GM23338 (cell line): Measurements from ENCODE around the gene MTREX. TPM values are rescaled to one million over a fixed set of nuclear protein-coding genes. Genes with fewer than 3 reads are reported as not detected.

Experiments
- ATAC-seq: fragments of 200-7000 bp; cut with Tn5 transposase; 3 replicates; pipeline ENCODE4 v1.9.1; 2020
- DNase-seq: peaks from one replicate; pipeline ENCODE4 v3.0.0-alpha.2; 2015; ENCODE audit warnings: low spot score
- H2AFZ ChIP-seq: fragments of 200-600 bp; sonication (generic); 2 replicates; pipeline ENCODE4 v1.8.0; 2016; ENCODE audit warnings: antibody characterized with exemption, mild to moderate bottlenecking, moderate library complexity
- H3F3A ChIP-seq: fragments of 200-600 bp; sonication (generic); replicated peaks from 2 replicates; pipeline ENCODE4 v1.8.0; 2017; ENCODE audit warnings: antibody characterized with exemption, mixed run types, low read depth
- H3K27ac ChIP-seq: fragments of 200-600 bp; sonication (generic); 2 replicates; pipeline ENCODE4 v1.6.1; 2016; ENCODE audit warnings: low read depth
- H3K27me3 ChIP-seq: fragments of 200-600 bp; sonication (generic); 2 replicates; pipeline ENCODE4 v1.8.0; 2016; ENCODE audit warnings: mild to moderate bottlenecking, mixed run types, moderate library complexity; ENCODE audit not compliant: insufficient read depth
- H3K36me3 ChIP-seq: fragments of 200-600 bp; sonication (generic); 2 replicates; pipeline ENCODE4 v1.8.0; 2016; ENCODE audit warnings: mild to moderate bottlenecking; ENCODE audit not compliant: insufficient read depth
- H3K4me1 ChIP-seq: fragments of 200-600 bp; sonication (generic); 2 replicates; pipeline ENCODE4 v1.8.0; 2016; ENCODE audit warnings: mild to moderate bottlenecking, moderate library complexity; ENCODE audit not compliant: insufficient read depth
- H3K4me2 ChIP-seq: fragments of 200-600 bp; sonication (generic); 2 replicates; pipeline ENCODE4 v1.7.1; 2017; ENCODE audit warnings: mixed run types
- H3K4me3 ChIP-seq: fragments of 200-600 bp; sonication (generic); 2 replicates; pipeline ENCODE4 v1.6.1; 2016; ENCODE audit warnings: mixed run types
- H3K79me2 ChIP-seq: fragments of 200-600 bp; sonication (generic); replicated peaks from 2 replicates; pipeline ENCODE4 v1.8.0; 2017; ENCODE audit warnings: mild to moderate bottlenecking; ENCODE audit not compliant: insufficient read depth
- H3K9me2 ChIP-seq: fragments of 200-600 bp; sonication (generic); 2 replicates; pipeline ENCODE4 v1.8.0; 2017; ENCODE audit not compliant: insufficient read depth
- H4K20me1 ChIP-seq: fragments of 200-600 bp; sonication (generic); replicated peaks from 2 replicates; pipeline ENCODE4 v1.8.0; 2017; ENCODE audit warnings: mild to moderate bottlenecking; ENCODE audit not compliant: insufficient read depth
- H3K27ac Mint-ChIP-seq: 2 replicates; pipeline ENCODE4 v1.8.0; 2020; ENCODE audit warnings: inconsistent platforms, mild to moderate bottlenecking, moderate library complexity, mixed read lengths
- H3K27me3 Mint-ChIP-seq: 3 replicates; pipeline ENCODE4 v1.8.0; 2022; ENCODE audit warnings: low read depth, mild to moderate bottlenecking, moderate library complexity, mixed read lengths, inconsistent platforms; ENCODE audit not compliant: insufficient read depth, poor library complexity
- H3K36me3 Mint-ChIP-seq: 3 replicates; pipeline ENCODE4 v1.8.0; 2021; ENCODE audit warnings: low read depth, mild to moderate bottlenecking, inconsistent platforms, moderate library complexity, mixed read lengths
- H3K4me1 Mint-ChIP-seq: 3 replicates; pipeline ENCODE4 v1.8.0; 2020; ENCODE audit warnings: mild to moderate bottlenecking, inconsistent platforms, mixed read lengths
- H3K4me3 Mint-ChIP-seq: 3 replicates; pipeline ENCODE4 v1.8.0; 2021; ENCODE audit warnings: moderate library complexity, mild to moderate bottlenecking, inconsistent platforms, mixed read lengths
- H3K9me3 Mint-ChIP-seq: 3 replicates; pipeline ENCODE4 v1.8.0; 2020; ENCODE audit warnings: moderate library complexity, mild to moderate bottlenecking, inconsistent platforms, mixed read lengths
- CREB1 ChIP-seq: fragments of 250-450 bp; sonication (Bioruptor Pico); IDR thresholded peaks from 2 replicates; pipeline ENCODE4 v1.5.0; 2020; ENCODE audit warnings: low read depth, mild to moderate bottlenecking, moderate library complexity
- EZH2 ChIP-seq: fragments of 200-600 bp; sonication (generic); IDR thresholded peaks from one replicate; pipeline ENCODE4 v1.8.0; 2017; ENCODE audit warnings: antibody characterized with exemption, mild to moderate bottlenecking, low read depth; ENCODE audit not compliant: unreplicated experiment
- STAT1 ChIP-seq: IDR thresholded peaks from one replicate; pipeline ENCODE4 v1.6.1; 2016; ENCODE audit warnings: antibody characterized with exemption; ENCODE audit not compliant: unreplicated experiment
- ZNF331 ChIP-seq: fragments of 250-450 bp; sonication (Bioruptor Pico); IDR thresholded peaks from 2 replicates; pipeline ENCODE4 v1.5.0; 2020; ENCODE audit warnings: low read depth, mild to moderate bottlenecking, moderate library complexity
- polyA plus RNA-seq: library from polyadenylated mRNA; unstranded; fragments of >200 nt; fragmentation: Nextera tagmentation; extraction: Ambion mirVana; gene quantifications from 2 replicates; pipeline ENCODE4 v1.2.1, GENCODE V29; 2016
- total RNA-seq: library from RNA; depleted of rRNA; stranded (reverse); fragments of >200 nt; shearing (Covaris generic); gene quantifications from 2 replicates; pipeline ENCODE4 v1.2.3, GENCODE V29; 2014
- TF ChIP-seq, protein P1 (sequence below): IDR thresholded peaks from one replicate; pipeline ENCODE4 v1.6.1; 2018; ENCODE audit warnings: antibody characterized with exemption; ENCODE audit not compliant: unreplicated experiment
- TF ChIP-seq, protein P2 (sequence below): fragments of 250-450 bp; sonication (Bioruptor Pico); IDR thresholded peaks from 2 replicates; pipeline ENCODE4 v1.5.0; 2020; ENCODE audit warnings: mild to moderate bottlenecking, moderate library complexity
- TF ChIP-seq, protein P3 (sequence below), 2 experiments: fragments of 200-600 bp in 1 of 2; sonication (generic) in 1 of 2; conservative IDR thresholded peaks; 2 replicates each; pipeline versions ENCODE4 v1.5.1 to v1.6.1; 2016 to 2017; ENCODE audit warnings: antibody characterized with exemption in 2 of 2, low read depth in 2 of 2, mild to moderate bottlenecking in 2 of 2, moderate library complexity in 1 of 2

The MTREX gene
- total and polyA plus RNA-seq, 2 experiments from 2014 or later = 47.5 to 94.9 TPM

GRCh38 chr5:55407059-55407684 lies 99.4 kb downstream of the MTREX start:
- Mint-ChIP-seq H3K9me3 (no peaks in the 10 kb centered on the region), H3K36me3 (peaks cover 38% of the 10 kb centered on the region), H3K27ac (no peak overlapping the region)

DNA sequence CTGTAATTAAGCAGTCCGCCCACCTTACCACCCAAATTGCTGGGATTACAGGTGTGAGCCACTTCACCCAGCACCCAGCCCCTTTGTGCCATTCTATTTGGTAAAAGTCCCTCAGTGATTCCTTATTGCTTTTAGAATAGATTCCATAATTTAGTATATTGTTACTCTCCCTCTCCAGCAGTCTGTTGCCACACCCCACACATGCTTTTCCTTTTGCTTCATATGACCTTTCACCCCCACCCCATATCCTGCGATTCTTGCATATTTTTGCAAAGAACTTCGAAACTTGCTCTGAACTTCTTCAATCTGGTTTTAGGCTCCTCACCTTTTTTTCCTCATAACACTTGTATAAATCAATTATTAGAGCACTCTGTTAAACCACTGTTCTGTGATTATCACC lies 100.2 kb downstream of the MTREX start:
- TF ChIP-seq, protein P1, sequence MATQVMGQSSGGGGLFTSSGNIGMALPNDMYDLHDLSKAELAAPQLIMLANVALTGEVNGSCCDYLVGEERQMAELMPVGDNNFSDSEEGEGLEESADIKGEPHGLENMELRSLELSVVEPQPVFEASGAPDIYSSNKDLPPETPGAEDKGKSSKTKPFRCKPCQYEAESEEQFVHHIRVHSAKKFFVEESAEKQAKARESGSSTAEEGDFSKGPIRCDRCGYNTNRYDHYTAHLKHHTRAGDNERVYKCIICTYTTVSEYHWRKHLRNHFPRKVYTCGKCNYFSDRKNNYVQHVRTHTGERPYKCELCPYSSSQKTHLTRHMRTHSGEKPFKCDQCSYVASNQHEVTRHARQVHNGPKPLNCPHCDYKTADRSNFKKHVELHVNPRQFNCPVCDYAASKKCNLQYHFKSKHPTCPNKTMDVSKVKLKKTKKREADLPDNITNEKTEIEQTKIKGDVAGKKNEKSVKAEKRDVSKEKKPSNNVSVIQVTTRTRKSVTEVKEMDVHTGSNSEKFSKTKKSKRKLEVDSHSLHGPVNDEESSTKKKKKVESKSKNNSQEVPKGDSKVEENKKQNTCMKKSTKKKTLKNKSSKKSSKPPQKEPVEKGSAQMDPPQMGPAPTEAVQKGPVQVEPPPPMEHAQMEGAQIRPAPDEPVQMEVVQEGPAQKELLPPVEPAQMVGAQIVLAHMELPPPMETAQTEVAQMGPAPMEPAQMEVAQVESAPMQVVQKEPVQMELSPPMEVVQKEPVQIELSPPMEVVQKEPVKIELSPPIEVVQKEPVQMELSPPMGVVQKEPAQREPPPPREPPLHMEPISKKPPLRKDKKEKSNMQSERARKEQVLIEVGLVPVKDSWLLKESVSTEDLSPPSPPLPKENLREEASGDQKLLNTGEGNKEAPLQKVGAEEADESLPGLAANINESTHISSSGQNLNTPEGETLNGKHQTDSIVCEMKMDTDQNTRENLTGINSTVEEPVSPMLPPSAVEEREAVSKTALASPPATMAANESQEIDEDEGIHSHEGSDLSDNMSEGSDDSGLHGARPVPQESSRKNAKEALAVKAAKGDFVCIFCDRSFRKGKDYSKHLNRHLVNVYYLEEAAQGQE = no peak
- TF ChIP-seq ZNF331 (CRISPR knock-in tag) (no peak), CREB1 (CRISPR knock-in tag) (no peak), EZH2 (no peak)
- TF ChIP-seq, protein P2, sequence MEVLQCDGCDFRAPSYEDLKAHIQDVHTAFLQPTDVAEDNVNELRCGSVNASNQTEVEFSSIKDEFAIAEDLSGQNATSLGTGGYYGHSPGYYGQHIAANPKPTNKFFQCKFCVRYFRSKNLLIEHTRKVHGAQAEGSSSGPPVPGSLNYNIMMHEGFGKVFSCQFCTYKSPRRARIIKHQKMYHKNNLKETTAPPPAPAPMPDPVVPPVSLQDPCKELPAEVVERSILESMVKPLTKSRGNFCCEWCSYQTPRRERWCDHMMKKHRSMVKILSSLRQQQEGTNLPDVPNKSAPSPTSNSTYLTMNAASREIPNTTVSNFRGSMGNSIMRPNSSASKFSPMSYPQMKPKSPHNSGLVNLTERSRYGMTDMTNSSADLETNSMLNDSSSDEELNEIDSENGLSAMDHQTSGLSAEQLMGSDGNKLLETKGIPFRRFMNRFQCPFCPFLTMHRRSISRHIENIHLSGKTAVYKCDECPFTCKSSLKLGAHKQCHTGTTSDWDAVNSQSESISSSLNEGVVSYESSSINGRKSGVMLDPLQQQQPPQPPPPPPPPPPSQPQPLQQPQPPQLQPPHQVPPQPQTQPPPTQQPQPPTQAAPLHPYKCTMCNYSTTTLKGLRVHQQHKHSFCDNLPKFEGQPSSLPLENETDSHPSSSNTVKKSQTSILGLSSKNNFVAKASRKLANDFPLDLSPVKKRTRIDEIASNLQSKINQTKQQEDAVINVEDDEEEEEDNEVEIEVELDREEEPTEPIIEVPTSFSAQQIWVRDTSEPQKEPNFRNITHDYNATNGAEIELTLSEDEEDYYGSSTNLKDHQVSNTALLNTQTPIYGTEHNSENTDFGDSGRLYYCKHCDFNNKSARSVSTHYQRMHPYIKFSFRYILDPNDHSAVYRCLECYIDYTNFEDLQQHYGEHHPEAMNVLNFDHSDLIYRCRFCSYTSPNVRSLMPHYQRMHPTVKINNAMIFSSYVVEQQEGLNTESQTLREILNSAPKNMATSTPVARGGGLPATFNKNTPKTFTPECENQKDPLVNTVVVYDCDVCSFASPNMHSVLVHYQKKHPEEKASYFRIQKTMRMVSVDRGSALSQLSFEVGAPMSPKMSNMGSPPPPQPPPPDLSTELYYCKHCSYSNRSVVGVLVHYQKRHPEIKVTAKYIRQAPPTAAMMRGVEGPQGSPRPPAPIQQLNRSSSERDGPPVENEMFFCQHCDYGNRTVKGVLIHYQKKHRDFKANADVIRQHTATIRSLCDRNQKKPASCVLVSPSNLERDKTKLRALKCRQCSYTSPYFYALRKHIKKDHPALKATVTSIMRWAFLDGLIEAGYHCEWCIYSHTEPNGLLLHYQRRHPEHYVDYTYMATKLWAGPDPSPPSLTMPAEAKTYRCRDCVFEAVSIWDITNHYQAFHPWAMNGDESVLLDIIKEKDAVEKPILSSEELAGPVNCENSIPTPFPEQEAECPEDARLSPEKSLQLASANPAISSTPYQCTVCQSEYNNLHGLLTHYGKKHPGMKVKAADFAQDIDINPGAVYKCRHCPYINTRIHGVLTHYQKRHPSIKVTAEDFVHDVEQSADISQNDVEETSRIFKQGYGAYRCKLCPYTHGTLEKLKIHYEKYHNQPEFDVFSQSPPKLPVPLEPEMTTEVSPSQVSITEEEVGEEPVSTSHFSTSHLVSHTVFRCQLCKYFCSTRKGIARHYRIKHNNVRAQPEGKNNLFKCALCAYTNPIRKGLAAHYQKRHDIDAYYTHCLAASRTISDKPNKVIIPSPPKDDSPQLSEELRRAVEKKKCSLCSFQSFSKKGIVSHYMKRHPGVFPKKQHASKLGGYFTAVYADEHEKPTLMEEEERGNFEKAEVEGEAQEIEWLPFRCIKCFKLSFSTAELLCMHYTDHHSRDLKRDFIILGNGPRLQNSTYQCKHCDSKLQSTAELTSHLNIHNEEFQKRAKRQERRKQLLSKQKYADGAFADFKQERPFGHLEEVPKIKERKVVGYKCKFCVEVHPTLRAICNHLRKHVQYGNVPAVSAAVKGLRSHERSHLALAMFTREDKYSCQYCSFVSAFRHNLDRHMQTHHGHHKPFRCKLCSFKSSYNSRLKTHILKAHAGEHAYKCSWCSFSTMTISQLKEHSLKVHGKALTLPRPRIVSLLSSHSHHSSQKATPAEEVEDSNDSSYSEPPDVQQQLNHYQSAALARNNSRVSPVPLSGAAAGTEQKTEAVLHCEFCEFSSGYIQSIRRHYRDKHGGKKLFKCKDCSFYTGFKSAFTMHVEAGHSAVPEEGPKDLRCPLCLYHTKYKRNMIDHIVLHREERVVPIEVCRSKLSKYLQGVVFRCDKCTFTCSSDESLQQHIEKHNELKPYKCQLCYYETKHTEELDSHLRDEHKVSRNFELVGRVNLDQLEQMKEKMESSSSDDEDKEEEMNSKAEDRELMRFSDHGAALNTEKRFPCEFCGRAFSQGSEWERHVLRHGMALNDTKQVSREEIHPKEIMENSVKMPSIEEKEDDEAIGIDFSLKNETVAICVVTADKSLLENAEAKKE (CRISPR knock-in tag) = no peak
- H3K36me3 Mint-ChIP-seq = peaks cover 35% of the 10 kb centered on the region
- peaks cover 11% of the 10 kb centered on the region for H3K36me3 ChIP-seq
- ATAC-seq (no peak), DNase-seq (no peak)
- H3K27ac ChIP-seq = no peak overlapping the region
- no peaks in the 10 kb centered on the region for H3K9me2 ChIP-seq
- H3K27ac Mint-ChIP-seq = no peak overlapping the region
- no peak overlapping the region for H3K4me3 ChIP-seq
- H3K4me1 ChIP-seq = no peaks in the 10 kb centered on the region
- no peaks in the 10 kb centered on the region for H3K27me3 ChIP-seq
- H3K27me3 Mint-ChIP-seq = no peaks in the 10 kb centered on the region
- H3K4me1 Mint-ChIP-seq = no peaks in the 10 kb centered on the region
- H3K79me2 ChIP-seq = no peaks in the 10 kb centered on the region
- H3F3A ChIP-seq = no peaks in the 10 kb centered on the region; the same call in 1 of the 2 replicates
- H3K4me3 Mint-ChIP-seq = no peak overlapping the region
- no peaks in the 10 kb centered on the region for H4K20me1 ChIP-seq
- H3K9me3 Mint-ChIP-seq = no peaks in the 10 kb centered on the region
- H2AFZ ChIP-seq = no peak overlapping the region
- H3K4me2 ChIP-seq = no peak overlapping the region

More at GRCh38 chr5:55407059-55407684, 99.4 kb downstream of the MTREX start:
- peaks cover 11% of the 10 kb centered on the region for H3K36me3 ChIP-seq
- H3K4me1 ChIP-seq = no peaks in the 10 kb centered on the region
- TF ChIP-seq STAT1 = no peak
- TF ChIP-seq, protein P3, sequence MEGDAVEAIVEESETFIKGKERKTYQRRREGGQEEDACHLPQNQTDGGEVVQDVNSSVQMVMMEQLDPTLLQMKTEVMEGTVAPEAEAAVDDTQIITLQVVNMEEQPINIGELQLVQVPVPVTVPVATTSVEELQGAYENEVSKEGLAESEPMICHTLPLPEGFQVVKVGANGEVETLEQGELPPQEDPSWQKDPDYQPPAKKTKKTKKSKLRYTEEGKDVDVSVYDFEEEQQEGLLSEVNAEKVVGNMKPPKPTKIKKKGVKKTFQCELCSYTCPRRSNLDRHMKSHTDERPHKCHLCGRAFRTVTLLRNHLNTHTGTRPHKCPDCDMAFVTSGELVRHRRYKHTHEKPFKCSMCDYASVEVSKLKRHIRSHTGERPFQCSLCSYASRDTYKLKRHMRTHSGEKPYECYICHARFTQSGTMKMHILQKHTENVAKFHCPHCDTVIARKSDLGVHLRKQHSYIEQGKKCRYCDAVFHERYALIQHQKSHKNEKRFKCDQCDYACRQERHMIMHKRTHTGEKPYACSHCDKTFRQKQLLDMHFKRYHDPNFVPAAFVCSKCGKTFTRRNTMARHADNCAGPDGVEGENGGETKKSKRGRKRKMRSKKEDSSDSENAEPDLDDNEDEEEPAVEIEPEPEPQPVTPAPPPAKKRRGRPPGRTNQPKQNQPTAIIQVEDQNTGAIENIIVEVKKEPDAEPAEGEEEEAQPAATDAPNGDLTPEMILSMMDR (conservative IDR thresholded peaks at IDR 0.05; ENCODE audit: low read depth in 2 of 2) = peak; percentile 78
- H3K27me3 ChIP-seq = no peaks in the 10 kb centered on the region
- H3K9me2 ChIP-seq = no peaks in the 10 kb centered on the region
- H2AFZ ChIP-seq = no peak overlapping the region
- no peak overlapping the region for H3K4me2 ChIP-seq
- Mint-ChIP-seq H3K4me3 (no peak overlapping the region), H3K4me1 (no peaks in the 10 kb centered on the region), H3K27me3 (no peaks in the 10 kb centered on the region)
- ATAC-seq (peak; percentile 83), DNase-seq (peak; percentile 62)
- H3K79me2 ChIP-seq = no peaks in the 10 kb centered on the region
- H3F3A ChIP-seq = no peaks in the 10 kb centered on the region
- H3K4me3 ChIP-seq = no peak overlapping the region
- no peak overlapping the region for H3K27ac ChIP-seq
- no peaks in the 10 kb centered on the region for H4K20me1 ChIP-seq
